HUES6 (cell line): ENCODE data around the gene CRYL1.

Source experiments
- H3K27ac ChIP-seq: 2 replicates; pipeline ENCODE4 v1.7.0; 2013; ENCODE audit warnings: low read depth, mild to moderate bottlenecking, low read length, inconsistent platforms
- H3K27me3 ChIP-seq: 2 replicates; pipeline ENCODE4 v1.6.1; 2013; ENCODE audit warnings: low read length; ENCODE audit not compliant: control insufficient read depth, insufficient read depth
- H3K36me3 ChIP-seq: 2 replicates; pipeline ENCODE4 v1.6.1; 2013; ENCODE audit warnings: low read length; ENCODE audit not compliant: control insufficient read depth, insufficient read depth
- H3K4me1 ChIP-seq: 2 replicates; pipeline ENCODE4 v1.6.1; 2013; ENCODE audit warnings: low read length; ENCODE audit not compliant: control insufficient read depth, insufficient read depth
- H3K4me3 ChIP-seq: 2 replicates; pipeline ENCODE4 v1.5.1; 2013; ENCODE audit warnings: low read depth, low read length
- H3K9ac ChIP-seq: one replicate; pipeline ENCODE4 v1.6.1; 2013; ENCODE audit warnings: mild to moderate bottlenecking, low read length
- H3K9me3 ChIP-seq: 2 replicates; pipeline ENCODE4 v1.6.1; 2013; ENCODE audit warnings: low read depth, low read length; ENCODE audit not compliant: control insufficient read depth, insufficient read depth

CRYL1 gene

GRCh38 chr13:20525601-20526544, at the start of gene CRYL1:
Gene CRYL1, minus strand, starts transcription at chr13:20525857. Its CDS starts 63 bp downstream, at chr13:20525794.
- H3K36me3 ChIP-seq: no peaks in the 10 kb centered on the region
- peak within 1 kb of the TSS; percentile 66 for H3K4me3 ChIP-seq
- peak within 1 kb of the TSS; percentile 42 for H3K9ac ChIP-seq
- H3K27me3 ChIP-seq: peaks cover 71% of the 10 kb centered on the region
- H3K4me1 ChIP-seq: peaks cover 17% of the 10 kb centered on the region
- 0 out of 2 replicates have a peak, but pooled peaks cover 1% of the 10 kb centered on the region for H3K9me3 ChIP-seq
- H3K27ac ChIP-seq: no peak within 1 kb of the TSS

- no peaks in the 10 kb centered on the region for H3K4me1 ChIP-seq
- no peak overlapping the region for H3K4me3 ChIP-seq
- H3K9me3 ChIP-seq: peaks cover 4% of the 10 kb centered on the region; the same call in 1 of the 2 replicates
- H3K9ac ChIP-seq: no peak overlapping the region
- no peaks in the 10 kb centered on the region for H3K27me3 ChIP-seq
- no peak overlapping the region for H3K27ac ChIP-seq
- peaks cover 5% of the 10 kb centered on the region for H3K36me3 ChIP-seq
Measured at GRCh38 chr13:20573636-20574035, 48.0 kb upstream of the CRYL1 start.

- Histone ChIP-seq H3K4me1 (no peaks in the 10 kb centered on the region), H3K9me3 (peaks cover 4% of the 10 kb centered on the region; the same call in 1 of the 2 replicates), H3K4me3 (no peak overlapping the region), H3K27ac (no peak overlapping the region), H3K36me3 (peaks cover 5% of the 10 kb centered on the region), H3K27me3 (no peaks in the 10 kb centered on the region), H3K9ac (no peak overlapping the region)
Measured at GRCh38 chr13:20573186-20573585, 47.5 kb upstream of the CRYL1 start.

- Histone ChIP-seq H3K36me3 (peaks cover 5% of the 10 kb centered on the region), H3K9ac (no peak overlapping the region), H3K4me1 (no peaks in the 10 kb centered on the region), H3K27ac (no peak overlapping the region), H3K27me3 (no peaks in the 10 kb centered on the region), H3K9me3 (peaks cover 4% of the 10 kb centered on the region; the same call in 1 of the 2 replicates), H3K4me3 (no peak overlapping the region)
Measured at GRCh38 chr13:20571676-20572075, 46.0 kb upstream of the CRYL1 start.

- Histone ChIP-seq H3K9me3 (peaks cover 6% of the 10 kb centered on the region), H3K4me3 (no peak overlapping the region), H3K9ac (no peak overlapping the region)
Measured at GRCh38 chr13:20570517-20570916, 44.9 kb upstream of the CRYL1 start.

GRCh38 chr13:20567881-20568528, 42.3 kb upstream of the CRYL1 start:
- no peak overlapping the region for H3K9ac ChIP-seq
- H3K27ac ChIP-seq: no peak overlapping the region; the same call in 1 of the 2 replicates
- peak overlapping the region; percentile 83 for H3K4me3 ChIP-seq
- no peaks in the 10 kb centered on the region for H3K27me3 ChIP-seq
- peaks cover 22% of the 10 kb centered on the region for H3K9me3 ChIP-seq
- H3K4me1 ChIP-seq: no peaks in the 10 kb centered on the region
- H3K36me3 ChIP-seq: no peaks in the 10 kb centered on the region

More at GRCh38 chr13:20570517-20570916, 44.9 kb upstream of the CRYL1 start:
- no peak overlapping the region for H3K27ac ChIP-seq
- no peaks in the 10 kb centered on the region for H3K4me1 ChIP-seq
- peaks cover 3% of the 10 kb centered on the region for H3K36me3 ChIP-seq
- H3K27me3 ChIP-seq: no peaks in the 10 kb centered on the region

- Histone ChIP-seq H3K4me3 (peak within 1 kb of the TSS; percentile 83), H3K36me3 (no peaks in the 10 kb centered on the region), H3K27ac (peak within 1 kb of the TSS; percentile 75; the same call in 1 of the 2 replicates), H3K27me3 (no peaks in the 10 kb centered on the region), H3K9me3 (peaks cover 22% of the 10 kb centered on the region), H3K4me1 (no peaks in the 10 kb centered on the region), H3K9ac (peak within 1 kb of the TSS; percentile 84)
Measured at GRCh38 chr13:20566898-20567874, 41.5 kb upstream of the CRYL1 start, which contains the start of gene IFT88. Gene IFT88, plus strand, starts transcription at chr13:20567157. Its CDS starts 7,229 bp downstream, at chr13:20574386.

- no peaks in the 10 kb centered on the region for H3K4me1 ChIP-seq
- no peaks in the 10 kb centered on the region for H3K27me3 ChIP-seq
- H3K36me3 ChIP-seq: no peaks in the 10 kb centered on the region
- H3K4me3 ChIP-seq: peak overlapping the region; percentile 83
- peak overlapping the region; percentile 47 for H3K9ac ChIP-seq
- 0 out of 2 replicates have a peak overlapping the region, but pooled peaks have one; percentile 19 for H3K27ac ChIP-seq
- peaks cover 22% of the 10 kb centered on the region for H3K9me3 ChIP-seq
Measured at GRCh38 chr13:20566468-20566897, 40.8 kb upstream of the CRYL1 start.

GRCh38 chr13:20565115-20565736, 39.6 kb upstream of the CRYL1 start:
- no peaks in the 10 kb centered on the region for H3K4me1 ChIP-seq
- H3K9ac ChIP-seq: no peak overlapping the region
- H3K27me3 ChIP-seq: no peaks in the 10 kb centered on the region
- no peak overlapping the region for H3K27ac ChIP-seq
- no peak overlapping the region for H3K4me3 ChIP-seq
- no peaks in the 10 kb centered on the region for H3K36me3 ChIP-seq
- H3K9me3 ChIP-seq: peaks cover 22% of the 10 kb centered on the region

- Histone ChIP-seq H3K4me1 (no peaks in the 10 kb centered on the region), H3K9me3 (peaks cover 22% of the 10 kb centered on the region), H3K27me3 (no peaks in the 10 kb centered on the region), H3K36me3 (no peaks in the 10 kb centered on the region), H3K9ac (no peak overlapping the region), H3K27ac (no peak overlapping the region), H3K4me3 (no peak overlapping the region)
Measured at GRCh38 chr13:20561741-20562140, 36.1 kb upstream of the CRYL1 start.
